Mammary epithelial cell (primary cell): ENCODE results near the gene ATP5F1B.

Experiments
- EZH2 ChIP-seq: IDR thresholded peaks from 2 replicates; pipeline ENCODE4 v1.6.1; 2012; ENCODE audit warnings: low read length, inconsistent platforms, borderline replicate concordance
- TF ChIP-seq, protein P1 (sequence below), 2 donors: IDR thresholded peaks in 1 of 2; conservative IDR thresholded peaks in 1 of 2; 2 replicates each; pipeline ENCODE4 v1.5.1; 2011 to 2012; ENCODE audit warnings: inconsistent platforms in 2 of 2, low read length in 2 of 2, mild to moderate bottlenecking in 2 of 2, control low read depth in 1 of 2, low read depth in 1 of 2; ENCODE audit not compliant: insufficient read depth in 1 of 2; ENCODE audit errors: extremely low read depth in 1 of 2

DNA sequence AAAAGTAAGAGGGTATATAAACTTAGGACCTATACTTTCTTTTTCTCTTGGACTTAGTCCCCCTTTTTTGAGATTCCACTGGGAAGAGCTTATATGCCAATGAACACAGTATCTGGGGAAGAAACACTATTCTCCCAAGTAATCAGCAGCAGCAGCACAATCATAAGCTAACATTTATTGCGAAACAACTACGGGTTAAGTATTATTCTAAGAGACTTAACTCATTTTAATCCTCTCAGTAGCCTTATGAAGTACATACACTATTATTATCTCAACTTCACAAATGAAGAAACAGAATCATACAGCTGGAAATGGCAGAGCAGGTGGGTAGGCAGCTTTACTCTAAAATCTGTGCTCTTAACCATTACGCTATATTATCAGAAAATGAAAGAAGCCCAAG lies 43.5 kb downstream of the ATP5F1B start:
- TF ChIP-seq, protein P1, sequence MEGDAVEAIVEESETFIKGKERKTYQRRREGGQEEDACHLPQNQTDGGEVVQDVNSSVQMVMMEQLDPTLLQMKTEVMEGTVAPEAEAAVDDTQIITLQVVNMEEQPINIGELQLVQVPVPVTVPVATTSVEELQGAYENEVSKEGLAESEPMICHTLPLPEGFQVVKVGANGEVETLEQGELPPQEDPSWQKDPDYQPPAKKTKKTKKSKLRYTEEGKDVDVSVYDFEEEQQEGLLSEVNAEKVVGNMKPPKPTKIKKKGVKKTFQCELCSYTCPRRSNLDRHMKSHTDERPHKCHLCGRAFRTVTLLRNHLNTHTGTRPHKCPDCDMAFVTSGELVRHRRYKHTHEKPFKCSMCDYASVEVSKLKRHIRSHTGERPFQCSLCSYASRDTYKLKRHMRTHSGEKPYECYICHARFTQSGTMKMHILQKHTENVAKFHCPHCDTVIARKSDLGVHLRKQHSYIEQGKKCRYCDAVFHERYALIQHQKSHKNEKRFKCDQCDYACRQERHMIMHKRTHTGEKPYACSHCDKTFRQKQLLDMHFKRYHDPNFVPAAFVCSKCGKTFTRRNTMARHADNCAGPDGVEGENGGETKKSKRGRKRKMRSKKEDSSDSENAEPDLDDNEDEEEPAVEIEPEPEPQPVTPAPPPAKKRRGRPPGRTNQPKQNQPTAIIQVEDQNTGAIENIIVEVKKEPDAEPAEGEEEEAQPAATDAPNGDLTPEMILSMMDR (conservative IDR thresholded peaks at IDR 0.05 in 1 of 2, IDR thresholded peaks at IDR 0.05 in 1 of 2; ENCODE audit: extremely low read depth in 1 of 2, insufficient read depth in 1 of 2, low read depth in 1 of 2, low read length in 2 of 2): no peak
- TF ChIP-seq EZH2: no peak
